ENCODE measurements around the gene CRNKL1.

Gene CRNKL1

DNA sequence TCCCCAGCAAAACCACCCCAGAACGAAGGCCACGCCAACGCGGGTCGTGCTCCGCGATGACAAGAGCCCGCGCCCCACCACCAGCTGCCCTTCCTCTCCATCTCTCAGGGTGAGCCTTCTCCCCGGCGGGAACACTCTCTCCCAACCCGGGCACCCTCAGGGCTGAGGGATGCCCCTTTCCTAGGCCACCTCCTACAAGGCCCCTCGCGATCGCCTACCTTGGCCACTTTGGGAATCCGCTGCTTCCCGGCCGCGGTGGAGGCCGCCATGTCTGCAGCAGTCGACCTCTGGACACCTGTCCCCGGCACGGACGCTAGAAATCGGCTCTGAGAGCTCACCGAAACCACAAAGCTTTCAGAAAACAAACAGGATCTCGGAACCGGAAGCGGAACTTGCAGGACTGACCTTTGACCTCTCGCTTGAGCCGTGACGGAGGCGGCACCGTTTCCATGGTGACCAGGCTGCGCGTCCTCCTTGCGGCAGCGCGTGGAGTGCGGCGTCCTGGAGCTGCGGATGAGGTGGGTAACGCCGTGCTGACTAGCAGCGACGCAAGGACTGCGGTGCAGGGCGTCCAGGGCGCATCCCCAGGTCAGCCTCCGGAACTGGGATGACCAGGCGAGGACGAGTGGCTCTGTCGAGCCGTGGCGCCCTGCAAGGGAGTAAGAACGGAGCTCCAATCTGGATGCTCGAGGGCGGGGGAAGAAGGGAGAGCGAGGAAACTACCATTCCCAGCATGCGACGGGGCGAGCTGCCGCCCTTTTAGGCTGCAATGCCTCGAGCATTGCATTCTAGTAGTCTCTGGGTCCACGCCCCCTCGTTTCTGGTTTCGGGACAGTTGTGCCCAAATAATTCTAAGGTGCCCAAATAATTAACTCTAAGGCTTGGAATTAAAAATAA, at the start of gene CRNKL1, which contains the start of gene CFAP61:
CRNKL1 (minus strand) TSS at position 393 of the 897 bp plus-strand sequence; CDS start at position 269, 124 bp downstream.
CFAP61 (plus strand) TSS at position 459 of the 897 bp plus-strand sequence. CDS start 4,122 bp downstream, outside the sequence.
- peak; percentile 93 to 96 for DNase-seq (ENCODE audit: low read depth in 2 of 2)

DNA sequence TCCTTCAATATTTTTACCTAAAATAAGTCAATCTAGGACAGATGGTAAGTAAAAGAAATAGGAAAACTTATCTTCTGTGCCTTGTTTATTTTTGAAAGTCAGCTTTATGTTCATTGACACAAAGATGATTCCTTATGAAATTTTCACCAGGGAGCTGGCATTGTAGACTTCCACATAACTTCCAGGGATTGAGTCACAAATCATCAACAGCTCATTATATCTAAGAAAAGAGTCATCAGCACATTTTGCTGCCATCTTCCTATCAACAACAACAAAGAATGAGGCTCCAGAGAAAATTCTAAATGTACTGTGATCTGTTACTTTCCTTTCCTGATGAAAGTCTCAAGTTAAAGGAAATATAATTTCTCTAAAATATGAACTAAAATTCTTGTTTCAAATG, 48.6 kb upstream of the CRNKL1 start:
- no peak for DNase-seq (ENCODE audit: low read depth in 2 of 2)

DNA sequence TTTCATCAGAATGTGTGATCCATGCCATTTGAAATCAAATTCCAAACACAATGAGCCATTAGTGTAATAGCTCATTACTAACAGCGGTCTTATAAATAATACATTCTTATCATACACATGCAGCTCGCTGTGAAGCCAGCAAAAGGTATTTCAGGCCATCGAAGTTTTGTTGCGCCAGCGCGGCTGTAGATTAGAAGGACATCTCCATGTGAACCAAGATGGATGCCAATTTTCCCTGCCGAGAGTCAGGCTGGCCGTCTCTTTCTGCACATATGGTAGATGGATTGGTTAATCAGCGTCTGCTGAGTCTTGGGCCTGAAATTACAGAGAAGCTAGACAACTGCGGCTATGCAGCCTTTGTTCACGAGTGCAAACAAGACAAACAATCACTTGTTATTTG, 44.2 kb upstream of the CRNKL1 start:
- no peak for DNase-seq (ENCODE audit: low read depth in 2 of 2)

DNA sequence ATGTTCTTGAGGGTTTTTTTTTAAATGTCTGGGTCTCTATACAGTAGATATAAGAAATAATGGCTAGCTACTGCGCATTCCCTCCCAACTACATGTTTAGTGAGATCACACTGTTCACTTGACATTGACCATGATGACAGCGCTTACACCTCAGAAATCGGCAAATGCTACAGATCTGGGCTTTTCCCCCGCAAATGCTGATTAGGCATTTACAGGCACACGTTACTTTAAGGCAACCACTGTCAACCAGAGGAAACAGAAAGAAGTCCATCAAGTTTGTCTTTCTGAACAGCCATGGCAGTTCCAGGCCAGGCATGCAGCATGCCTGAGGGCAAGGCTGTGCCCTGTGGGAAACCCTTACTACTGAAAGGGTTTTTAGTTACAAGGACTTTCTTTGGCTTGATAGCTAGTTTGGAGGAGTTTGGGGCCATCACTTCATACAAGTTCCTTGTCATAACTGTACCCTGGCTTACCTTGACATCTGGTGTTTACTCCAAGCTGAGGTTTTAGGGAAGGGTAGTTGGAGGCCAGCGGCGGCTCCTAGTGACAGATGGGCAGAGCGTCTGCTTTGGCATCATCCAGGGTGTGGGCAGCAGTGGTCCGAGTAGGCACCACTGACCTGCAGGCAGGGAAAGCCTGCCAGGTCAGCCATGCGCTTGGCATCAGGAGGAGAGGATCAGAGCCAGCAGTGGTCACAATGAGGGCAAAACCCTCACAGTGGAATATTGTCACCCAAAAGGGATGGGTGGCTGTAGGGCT, 43.0 kb upstream of the CRNKL1 start:
- no peak for DNase-seq (ENCODE audit: low read depth in 2 of 2)

DNA sequence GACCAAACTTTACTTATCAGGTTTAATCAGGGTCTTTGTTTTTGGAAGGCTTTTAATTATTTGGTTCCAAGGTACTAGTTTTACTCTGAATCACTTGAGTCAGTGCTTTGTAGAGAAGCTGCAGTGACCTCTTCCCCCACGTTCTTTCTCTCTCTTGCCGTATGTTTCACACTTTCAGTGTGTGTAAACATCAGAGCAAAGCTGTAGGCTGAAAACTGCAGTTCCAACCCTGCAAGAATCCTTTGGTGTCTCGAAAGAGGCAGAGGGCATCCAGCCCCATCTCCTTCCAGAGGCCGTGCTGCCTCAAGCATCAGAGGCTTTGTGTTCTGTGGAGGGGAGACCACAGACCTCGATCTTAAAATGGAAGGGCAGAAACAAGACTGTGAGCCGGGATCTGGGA, 42.1 kb upstream of the CRNKL1 start:
- DNase-seq (ENCODE audit: low read depth in 2 of 2): no peak

DNA sequence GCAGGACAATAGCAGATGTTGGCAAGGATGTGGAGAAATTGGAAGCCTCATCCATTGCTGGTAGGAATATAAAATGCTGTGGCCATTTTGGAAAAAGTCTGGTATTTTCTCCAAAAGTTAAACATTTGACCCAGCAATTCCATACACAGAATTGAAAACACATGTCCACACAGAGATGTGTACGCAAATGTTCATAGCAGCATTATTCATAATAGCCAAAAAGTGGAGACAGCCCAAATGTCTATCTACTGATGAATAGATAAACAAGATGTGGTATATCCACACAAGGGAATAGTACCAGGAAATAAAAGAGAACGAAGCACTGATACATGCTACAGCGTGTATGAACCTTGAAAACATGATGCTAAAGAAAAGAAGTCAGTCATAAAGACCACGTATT, 40.6 kb upstream of the CRNKL1 start:
- no peak for DNase-seq (ENCODE audit: low read depth in 2 of 2)

DNA sequence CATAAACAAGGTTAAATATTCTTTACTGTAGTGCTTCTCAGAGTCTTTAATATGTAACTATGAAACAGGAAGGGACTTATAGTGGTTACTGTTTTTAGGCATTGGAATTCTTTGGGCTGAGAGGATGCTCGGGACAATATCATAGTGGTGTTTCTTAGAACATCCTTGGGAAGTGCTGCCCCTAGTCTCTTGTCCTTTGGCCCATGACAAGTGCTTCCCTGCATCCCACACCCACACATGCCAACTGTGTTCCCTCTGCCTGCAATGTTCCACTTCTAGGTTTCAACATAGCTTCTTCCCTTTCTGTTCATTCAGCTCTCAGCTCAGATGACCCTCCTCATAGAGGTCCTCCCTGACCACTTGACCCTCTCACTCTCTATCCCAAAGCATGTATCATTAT, 37.7 kb upstream of the CRNKL1 start:
- DNase-seq (ENCODE audit: low read depth in 2 of 2): no peak

DNA sequence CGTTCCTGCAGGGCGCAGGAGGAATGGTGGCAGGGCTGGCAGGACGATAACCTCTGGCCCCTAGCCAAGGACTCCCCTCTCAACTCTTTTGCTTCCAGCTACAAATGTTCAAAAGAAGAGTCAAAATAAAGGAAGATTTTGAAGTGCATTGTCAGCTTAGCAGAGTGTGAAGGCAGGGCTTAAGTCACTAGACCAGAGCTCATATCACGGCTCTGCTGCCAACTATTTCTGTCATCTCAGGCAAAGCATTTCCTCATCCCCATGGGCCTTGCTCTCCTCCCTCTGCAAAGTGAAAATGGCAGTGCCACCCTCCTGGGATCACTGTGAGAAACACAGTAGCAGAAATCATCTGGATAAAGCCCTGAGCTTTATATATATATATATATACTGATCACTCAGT, 36.8 kb upstream of the CRNKL1 start:
- no peak for DNase-seq (ENCODE audit: low read depth in 2 of 2)

DNA sequence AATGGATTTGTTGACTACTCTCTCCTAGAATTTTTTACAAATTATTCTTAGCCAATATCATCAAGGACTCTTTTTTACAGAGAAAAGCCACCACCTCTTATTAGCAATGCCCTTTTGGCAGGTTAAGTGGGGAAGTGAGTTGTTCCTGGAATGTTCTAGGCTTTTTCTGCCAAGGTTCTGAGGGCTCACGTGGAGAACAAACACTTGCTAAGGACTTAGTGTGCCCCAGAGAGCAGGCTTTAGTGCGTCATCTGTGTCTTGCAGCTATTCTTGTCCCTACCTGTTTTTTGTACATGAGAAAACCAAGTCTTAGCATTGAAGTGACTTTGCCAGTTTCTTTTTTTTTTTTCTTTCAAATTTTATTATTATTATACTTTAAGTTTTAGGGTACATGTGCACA, 33.5 kb upstream of the CRNKL1 start:
- no peak for DNase-seq (ENCODE audit: low read depth in 2 of 2)

DNA sequence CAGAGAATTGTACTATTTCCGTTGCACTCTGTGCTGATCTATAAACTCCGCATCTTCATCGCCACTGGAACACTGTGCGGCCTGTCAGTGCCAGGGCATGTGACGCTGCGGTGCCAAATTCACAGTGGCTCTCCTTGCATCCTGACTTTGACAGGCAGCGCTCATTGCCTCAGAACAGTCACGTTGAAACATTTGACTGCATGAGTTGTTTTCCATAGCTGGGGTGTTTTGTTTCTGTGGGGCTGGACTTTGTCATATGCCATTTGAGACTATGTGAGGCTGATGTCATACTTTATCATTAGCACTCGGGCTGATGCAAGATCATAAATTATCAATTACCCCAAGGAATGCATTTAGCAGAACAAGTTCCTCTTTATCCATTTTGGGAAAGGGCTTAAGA, 32.8 kb upstream of the CRNKL1 start:
- DNase-seq (ENCODE audit: low read depth in 2 of 2): no peak

DNA sequence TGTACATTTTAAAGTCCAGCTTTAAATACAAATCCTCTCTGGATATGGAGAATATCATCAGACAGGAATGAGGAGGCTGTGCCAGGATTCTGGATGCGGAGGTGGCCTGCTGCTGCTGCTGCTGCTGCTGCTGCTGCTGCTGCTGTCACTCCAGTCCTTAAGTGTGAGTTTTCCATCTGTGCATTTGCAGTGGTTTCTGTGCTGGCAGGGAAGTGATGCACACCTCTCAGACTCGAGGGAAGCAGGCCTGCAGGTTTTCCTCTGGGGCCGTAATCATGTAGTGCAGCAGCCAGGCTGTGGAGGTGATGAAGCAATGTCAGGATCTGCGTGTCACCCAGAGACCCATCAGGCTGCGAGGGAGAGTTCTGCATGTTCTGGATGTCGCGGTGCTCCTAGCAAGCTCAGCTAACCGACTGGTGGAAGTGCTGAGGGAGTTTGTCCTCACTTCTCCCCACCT, 32.1 kb upstream of the CRNKL1 start:
- DNase-seq (ENCODE audit: low read depth in 2 of 2): no peak

DNA sequence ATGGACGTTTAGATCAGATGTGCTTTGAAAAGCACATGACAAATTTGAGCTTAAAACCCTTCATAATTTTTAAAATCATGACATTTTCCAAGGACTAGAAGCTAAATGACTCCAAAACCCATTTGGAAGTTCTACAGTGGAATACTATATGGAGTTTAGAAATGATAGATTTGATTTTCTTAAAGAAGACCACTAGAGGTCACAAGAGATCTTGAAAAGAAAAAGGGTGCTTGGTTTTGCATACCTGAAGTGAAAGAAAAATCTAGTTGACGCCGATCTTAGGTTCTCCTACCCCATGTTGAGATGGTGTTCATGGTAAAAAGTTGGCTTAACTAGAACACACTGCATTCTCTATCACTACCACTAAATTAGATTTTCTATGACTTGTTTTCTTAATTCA, 31.5 kb upstream of the CRNKL1 start:
- no peak for DNase-seq (ENCODE audit: low read depth in 2 of 2)

DNA sequence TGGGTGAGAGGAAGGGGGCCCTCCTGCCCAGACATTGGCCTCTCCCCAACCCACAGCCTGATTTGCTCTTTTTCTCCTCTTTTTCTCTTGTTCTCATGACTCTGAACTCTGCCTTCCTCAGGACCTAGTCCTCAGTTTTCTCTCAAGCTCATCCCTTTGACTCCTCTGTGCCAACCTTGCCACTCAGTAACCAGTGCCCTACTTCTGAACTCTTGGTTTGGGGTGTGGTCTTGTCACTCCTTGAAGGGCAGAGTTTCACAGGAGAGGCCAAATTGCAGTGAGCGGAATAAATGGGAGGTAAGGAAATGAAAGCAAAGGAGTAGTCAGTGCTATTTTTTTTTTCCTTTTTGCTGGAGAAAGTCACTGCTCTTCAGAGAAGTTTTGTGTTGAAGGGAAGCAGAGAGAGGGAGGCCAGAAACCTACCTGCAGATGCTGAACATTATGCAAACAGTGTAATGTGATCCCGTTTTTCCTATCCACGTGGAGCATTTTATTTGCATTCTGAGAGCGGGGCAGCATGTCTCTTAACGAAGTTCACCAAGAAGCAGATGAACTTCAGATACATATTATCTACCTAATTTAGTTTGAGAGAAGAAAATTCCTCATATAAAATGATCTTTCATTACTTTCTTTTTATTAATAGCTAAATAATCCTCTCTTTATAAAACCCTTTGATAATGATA, 27.0 kb upstream of the CRNKL1 start:
- no peak for DNase-seq (ENCODE audit: low read depth in 2 of 2)

DNA sequence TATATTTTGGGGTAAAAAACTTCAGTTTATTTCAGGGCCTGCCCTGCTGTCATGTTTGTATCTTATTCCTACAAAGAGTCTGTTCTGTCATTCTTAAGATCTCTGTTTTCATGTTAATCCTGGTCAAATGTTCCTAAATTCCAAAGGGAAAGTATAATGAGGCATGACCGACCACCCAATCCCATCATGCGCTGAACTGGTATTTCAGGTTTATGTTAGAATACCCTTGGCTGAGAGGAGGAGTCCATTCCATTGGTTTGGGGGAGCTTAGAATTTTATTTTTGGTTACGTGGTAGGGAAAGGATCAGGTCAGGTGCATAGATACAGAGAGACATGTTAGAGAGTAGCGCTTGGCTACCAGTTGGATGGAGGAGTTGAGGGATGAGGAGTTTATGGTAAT, 25.8 kb upstream of the CRNKL1 start:
- DNase-seq (ENCODE audit: low read depth in 2 of 2): no peak

DNA sequence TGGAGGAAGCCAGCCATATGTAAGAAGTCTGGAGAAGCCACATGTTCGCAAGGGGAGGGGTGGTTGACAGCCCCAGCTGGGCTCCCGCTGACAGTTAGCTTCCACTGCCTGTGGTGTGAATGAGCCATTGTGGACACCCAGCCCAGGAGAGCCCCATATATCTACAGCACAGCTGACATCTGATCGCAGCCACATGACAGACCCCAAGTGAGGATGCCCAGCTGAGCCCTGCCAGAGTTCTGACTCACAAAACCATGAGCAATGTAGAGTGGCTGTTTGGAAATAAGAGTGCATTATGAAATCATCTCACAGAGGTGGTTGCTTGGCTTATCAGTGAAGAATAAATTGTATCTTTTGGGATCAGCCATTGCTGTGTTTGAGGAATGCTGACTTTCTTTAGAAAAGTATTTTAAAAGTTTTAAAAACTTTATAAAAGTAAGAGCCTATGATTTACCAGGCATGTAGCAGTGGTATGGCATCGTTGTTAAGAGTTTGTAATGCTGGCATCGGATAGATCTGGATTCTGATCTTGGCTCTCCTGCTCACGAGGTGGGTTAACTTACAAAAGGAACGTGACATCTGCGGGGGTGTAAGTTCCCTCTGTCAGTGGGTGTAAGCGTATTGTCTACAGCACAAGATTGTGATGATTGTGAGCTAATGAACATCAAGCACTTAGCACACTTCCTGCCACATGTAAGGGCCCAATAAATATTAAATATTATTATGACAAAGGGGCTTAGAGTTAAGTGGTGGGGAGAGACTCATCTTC, 24.2 kb upstream of the CRNKL1 start:
- DNase-seq (ENCODE audit: low read depth in 2 of 2): no peak

DNA sequence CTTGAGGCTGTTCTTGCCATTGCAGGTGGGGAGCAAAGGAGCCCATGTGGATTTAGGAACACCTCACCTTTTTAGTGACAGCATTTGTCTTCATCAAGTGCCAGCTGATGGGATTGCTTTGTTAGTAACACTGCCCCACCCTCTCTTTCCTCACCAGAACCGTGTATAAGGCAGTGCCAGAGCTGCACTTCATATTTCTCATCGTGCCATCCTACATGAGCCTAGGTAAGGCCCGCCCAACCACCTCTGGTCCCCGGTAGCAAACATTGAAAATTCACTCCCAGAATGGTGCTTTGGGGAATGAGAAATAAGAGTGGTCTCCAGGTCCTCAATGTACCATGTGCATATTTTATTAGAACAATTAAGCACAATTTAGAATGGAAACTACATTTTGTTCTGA, 22.8 kb upstream of the CRNKL1 start:
- DNase-seq (ENCODE audit: low read depth in 2 of 2): no peak

DNA sequence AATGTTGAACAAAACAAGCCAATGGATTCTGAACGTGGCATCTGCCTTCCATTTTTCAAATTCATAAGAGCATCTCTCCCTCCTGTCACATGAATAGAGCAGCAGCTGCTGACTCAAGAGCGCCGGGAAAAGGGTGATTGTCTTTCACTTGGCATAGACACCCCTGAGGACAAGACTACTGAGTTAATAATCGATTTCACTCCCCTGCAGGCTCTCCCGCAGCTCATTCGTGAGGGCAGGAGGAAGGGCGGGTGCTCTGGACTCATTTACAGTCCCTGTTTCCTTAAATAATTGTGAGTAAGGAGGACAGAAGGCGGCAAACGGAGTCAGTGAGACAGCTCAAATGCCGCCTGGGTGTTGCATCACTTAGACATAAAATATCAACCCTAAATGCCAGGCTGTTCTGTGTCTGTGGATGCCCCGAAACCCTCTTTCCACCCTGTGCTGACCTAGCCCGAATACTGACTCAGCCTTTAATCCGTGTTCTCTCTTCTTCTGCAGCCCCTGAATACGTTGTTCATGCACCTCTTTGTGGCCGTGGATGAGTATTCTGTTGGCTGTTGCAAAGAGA, 21.6 kb upstream of the CRNKL1 start:
- DNase-seq (ENCODE audit: low read depth in 2 of 2): no peak

DNA sequence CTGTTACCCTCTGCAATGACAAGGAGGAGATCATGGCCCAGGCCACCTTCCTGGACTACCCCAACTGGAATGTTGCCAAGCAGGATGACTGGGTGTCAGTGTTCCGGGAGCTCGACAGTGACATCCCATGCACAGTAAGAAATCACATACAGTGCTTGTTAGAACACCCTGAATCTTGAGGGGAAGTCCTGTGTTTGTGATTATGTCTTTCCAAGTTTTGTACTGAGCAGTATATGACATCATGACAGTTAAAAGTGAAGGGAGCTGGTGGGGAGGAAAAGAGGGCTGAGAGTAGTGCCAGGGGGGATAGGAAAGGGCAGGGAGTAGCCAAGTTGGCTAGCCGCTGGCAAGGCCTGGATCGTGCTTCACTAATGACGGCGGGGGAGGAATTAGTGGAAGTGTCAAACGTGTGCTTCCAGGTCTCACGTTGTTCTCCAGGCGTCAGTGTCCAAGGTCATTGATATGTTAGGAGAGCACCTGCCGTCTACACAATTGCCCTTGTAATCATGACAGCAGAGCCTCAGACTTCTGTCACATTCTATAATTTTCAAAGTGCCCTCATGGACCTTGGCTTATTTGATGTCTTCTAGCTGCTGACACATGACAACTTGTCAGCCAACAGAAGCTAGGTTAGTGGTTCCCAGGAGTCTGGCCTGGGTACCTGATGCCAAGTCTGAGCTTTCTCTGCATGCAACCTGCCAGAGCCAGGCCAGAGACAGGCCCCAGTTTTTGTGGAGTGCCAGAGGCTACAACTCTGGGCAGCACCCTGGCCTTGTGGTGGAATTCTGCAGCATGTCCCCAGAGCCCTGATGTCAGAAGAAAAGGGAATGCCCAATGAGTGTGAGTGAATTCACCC, 18.8 kb upstream of the CRNKL1 start:
- no peak for DNase-seq (ENCODE audit: low read depth in 2 of 2)

DNA sequence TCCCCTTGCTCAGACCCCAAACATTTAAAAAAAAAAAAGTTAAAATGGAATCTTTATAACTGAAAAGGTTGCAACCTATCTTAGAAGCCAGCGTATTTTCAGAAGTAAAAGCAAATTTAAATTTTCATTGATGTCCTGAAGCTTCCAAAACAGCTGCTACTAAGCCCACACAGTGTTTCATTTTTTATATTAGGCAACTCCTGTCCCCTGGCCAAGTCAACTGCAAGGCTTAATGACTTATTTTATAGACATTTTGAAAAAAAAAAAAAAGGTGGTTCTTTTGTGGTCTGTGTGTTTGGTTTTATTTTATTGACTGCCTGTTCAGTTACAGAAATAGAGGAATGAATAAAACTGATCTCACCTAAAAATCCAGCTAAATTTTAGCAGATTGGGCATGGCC, 13.1 kb upstream of the CRNKL1 start:
- DNase-seq (ENCODE audit: low read depth in 2 of 2): no peak
